WERI-Rb-1 (cell line): ENCODE data around the gene TNFRSF6B.
A peak's percentile ranks its signal among the peaks of the same experiment; 100 is the strongest.
"Not testable (repeated sequence)": the region's sequence is repeated elsewhere in the genome, so short reads cannot be mapped to it uniquely, and the experiment has no call there.

Experiments used
- DNase-seq: peaks from one replicate; pipeline ENCODE4 v3.0.0-alpha.2; 2020
- H3K27ac ChIP-seq: fragments of 250-450 bp; sonication (Bioruptor Pico); 2 replicates; pipeline ENCODE4 v1.5.1; 2020; ENCODE audit warnings: mild to moderate bottlenecking, moderate library complexity
- H3K27me3 ChIP-seq: fragments of 250-450 bp; sonication (Bioruptor Pico); 2 replicates; pipeline ENCODE4 v1.5.1; 2021; ENCODE audit warnings: mild to moderate bottlenecking, low read depth, moderate library complexity; ENCODE audit not compliant: insufficient read depth, severe bottlenecking
- H3K36me3 ChIP-seq: fragments of 250-450 bp; sonication (Bioruptor Pico); 2 replicates; pipeline ENCODE4 v1.5.1; 2020; ENCODE audit warnings: mild to moderate bottlenecking, moderate library complexity
- H3K4me3 ChIP-seq: 2 replicates; pipeline ENCODE4 v1.5.1; 2011; ENCODE audit warnings: low read depth, mild to moderate bottlenecking, control low read depth, low read length
- H3K9me3 ChIP-seq: fragments of 250-450 bp; sonication (Bioruptor Pico); 2 replicates; pipeline ENCODE4 v1.5.1; 2021; ENCODE audit warnings: mild to moderate bottlenecking, moderate library complexity; ENCODE audit not compliant: severe bottlenecking
- TF ChIP-seq, protein P1 (sequence below): IDR thresholded peaks from 2 replicates; pipeline ENCODE4 v1.5.1; 2011; ENCODE audit warnings: low read depth, mild to moderate bottlenecking, control low read depth, inconsistent platforms, low read length

The TNFRSF6B gene, protein sequence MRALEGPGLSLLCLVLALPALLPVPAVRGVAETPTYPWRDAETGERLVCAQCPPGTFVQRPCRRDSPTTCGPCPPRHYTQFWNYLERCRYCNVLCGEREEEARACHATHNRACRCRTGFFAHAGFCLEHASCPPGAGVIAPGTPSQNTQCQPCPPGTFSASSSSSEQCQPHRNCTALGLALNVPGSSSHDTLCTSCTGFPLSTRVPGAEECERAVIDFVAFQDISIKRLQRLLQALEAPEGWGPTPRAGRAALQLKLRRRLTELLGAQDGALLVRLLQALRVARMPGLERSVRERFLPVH

DNA sequence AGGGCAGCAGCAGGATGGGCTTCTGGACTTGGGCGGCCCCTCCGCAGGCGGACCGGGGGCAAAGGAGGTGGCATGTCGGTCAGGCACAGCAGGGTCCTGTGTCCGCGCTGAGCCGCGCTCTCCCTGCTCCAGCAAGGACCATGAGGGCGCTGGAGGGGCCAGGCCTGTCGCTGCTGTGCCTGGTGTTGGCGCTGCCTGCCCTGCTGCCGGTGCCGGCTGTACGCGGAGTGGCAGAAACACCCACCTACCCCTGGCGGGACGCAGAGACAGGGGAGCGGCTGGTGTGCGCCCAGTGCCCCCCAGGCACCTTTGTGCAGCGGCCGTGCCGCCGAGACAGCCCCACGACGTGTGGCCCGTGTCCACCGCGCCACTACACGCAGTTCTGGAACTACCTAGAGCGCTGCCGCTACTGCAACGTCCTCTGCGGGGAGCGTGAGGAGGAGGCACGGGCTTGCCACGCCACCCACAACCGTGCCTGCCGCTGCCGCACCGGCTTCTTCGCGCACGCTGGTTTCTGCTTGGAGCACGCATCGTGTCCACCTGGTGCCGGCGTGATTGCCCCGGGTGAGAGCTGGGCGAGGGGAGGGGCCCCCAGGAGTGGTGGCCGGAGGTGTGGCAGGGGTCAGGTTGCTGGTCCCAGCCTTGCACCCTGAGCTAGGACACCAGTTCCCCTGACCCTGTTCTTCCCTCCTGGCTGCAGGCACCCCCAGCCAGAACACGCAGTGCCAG lies at the start of gene TNFRSF6B:
TNFRSF6B (plus strand) TSS at position 25 of the 729 bp plus-strand sequence; CDS start at position 141, 116 bp downstream.
- peaks cover 40% of the 10 kb centered on the region for H3K36me3 ChIP-seq
- H3K27me3 ChIP-seq = no peaks in the 10 kb centered on the region
- TF ChIP-seq, protein P1, sequence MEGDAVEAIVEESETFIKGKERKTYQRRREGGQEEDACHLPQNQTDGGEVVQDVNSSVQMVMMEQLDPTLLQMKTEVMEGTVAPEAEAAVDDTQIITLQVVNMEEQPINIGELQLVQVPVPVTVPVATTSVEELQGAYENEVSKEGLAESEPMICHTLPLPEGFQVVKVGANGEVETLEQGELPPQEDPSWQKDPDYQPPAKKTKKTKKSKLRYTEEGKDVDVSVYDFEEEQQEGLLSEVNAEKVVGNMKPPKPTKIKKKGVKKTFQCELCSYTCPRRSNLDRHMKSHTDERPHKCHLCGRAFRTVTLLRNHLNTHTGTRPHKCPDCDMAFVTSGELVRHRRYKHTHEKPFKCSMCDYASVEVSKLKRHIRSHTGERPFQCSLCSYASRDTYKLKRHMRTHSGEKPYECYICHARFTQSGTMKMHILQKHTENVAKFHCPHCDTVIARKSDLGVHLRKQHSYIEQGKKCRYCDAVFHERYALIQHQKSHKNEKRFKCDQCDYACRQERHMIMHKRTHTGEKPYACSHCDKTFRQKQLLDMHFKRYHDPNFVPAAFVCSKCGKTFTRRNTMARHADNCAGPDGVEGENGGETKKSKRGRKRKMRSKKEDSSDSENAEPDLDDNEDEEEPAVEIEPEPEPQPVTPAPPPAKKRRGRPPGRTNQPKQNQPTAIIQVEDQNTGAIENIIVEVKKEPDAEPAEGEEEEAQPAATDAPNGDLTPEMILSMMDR = no peak
- no peak for DNase-seq
- no peak within 1 kb of the TSS for H3K4me3 ChIP-seq
- H3K27ac ChIP-seq = no peak within 1 kb of the TSS
- no peaks in the 10 kb centered on the region for H3K9me3 ChIP-seq

DNA sequence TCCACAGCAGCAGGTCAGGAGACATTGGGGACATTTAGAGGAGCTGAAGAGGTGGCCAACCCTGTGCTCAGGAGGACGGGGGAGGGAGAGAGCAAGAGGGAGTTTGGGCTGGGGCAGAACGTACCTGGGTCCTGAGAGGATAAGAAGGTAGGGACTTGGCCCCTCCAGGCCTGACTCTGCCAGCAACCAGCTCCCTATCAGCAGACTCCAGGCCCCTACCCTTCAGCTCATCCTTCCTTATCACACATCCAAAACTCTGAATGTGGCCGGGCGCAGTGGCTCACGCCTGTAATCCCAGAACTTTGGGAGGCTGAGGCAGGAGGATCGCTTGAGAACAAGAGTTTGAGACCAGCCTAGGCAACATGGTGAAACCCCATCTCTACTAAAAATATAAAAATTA lies 48.3 kb upstream of the TNFRSF6B start:
- Histone ChIP-seq H3K27ac (no peak overlapping the region), H3K9me3 (no peaks in the 10 kb centered on the region), H3K27me3 (no peaks in the 10 kb centered on the region), H3K4me3 (no peak overlapping the region), H3K36me3 (peaks cover 34% of the 10 kb centered on the region)
- no peak for DNase-seq
- TF ChIP-seq, protein P1 = no peak

DNA sequence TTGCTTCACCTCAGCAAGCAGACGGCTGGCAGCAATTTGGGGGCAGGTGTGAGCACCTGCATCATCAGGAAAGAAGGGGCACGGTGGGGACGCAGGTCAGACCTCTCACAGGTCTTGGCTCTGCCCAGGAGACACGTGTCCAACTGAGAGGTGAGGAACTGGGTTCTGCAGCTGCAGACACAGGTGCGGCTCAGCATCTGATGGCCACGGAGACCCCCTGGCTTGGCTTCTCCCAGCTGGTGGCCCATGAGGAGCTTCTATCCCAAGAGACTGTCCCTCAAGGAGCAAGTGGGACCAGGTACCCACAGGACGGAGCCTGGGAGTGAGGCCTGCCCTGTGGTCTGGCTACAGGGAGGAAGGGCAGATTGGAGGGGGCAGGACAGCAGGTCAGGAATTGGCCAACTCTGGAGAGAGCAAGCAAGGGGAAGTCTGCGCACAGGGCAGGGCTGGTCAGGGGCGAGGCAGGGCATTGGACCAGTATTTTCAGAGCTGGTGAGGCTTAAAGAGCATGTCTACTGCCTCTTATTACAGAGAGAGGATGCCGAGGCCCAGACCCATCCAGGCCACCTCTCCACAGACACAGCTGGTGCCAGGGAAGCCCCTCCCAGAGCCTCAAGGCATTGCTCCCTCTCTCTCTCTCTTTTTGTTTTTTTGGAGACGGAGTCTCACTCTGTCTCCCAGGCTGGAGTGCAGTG lies 47.4 kb upstream of the TNFRSF6B start:
- no peak for DNase-seq
- TF ChIP-seq, protein P1 = no peak

DNA sequence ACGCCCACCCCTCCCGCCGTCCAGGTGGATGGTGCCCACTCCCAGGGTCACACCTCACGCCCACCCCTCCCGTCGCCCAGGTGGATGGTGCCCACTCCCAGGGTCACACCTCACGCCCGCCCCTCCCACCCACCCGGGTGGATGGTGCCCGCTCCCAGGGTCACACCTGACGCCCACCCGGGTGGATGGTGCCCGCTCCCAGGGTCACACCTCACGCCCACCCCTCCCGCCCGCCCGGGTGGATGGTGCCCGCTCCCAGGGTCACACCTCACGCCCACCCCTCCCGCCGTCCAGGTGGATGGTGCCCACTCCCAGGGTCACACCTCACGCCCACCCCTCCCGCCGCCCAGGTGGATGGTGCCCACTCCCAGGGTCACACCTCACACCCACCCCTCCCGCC lies 46.0 kb upstream of the TNFRSF6B start:
- H3K27me3 ChIP-seq, H3K9me3 ChIP-seq, H3K4me3 ChIP-seq, H3K27ac ChIP-seq, DNase-seq: not testable (repeated sequence)
- H3K36me3 ChIP-seq = peaks cover 34% of the 10 kb centered on the region

More for the DNA sequence above, 47.4 kb upstream of the TNFRSF6B start:
- Histone ChIP-seq H3K4me3 (no peak overlapping the region), H3K36me3 (peaks cover 34% of the 10 kb centered on the region), H3K9me3 (no peaks in the 10 kb centered on the region), H3K27ac (no peak overlapping the region), H3K27me3 (no peaks in the 10 kb centered on the region)

DNA sequence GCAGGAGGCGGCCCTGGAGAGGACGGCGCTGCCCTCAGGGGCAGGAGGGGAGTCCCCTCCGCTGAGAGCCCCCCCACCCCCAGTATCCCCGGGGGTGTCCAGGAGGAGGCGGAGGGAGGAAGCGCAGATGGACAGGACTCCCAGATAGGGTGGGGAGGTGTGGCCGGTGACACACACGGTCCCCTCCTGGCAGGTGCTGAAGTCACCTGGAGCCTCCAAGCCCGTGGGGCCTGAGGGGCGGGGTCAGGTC lies 44.6 kb upstream of the TNFRSF6B start:
- TF ChIP-seq, protein P1 = no peak
- H3K9me3 ChIP-seq = no peaks in the 10 kb centered on the region
- H3K36me3 ChIP-seq = peaks cover 34% of the 10 kb centered on the region
- H3K4me3 ChIP-seq = peak overlapping the region; percentile 94
- no peak for DNase-seq
- no peaks in the 10 kb centered on the region for H3K27me3 ChIP-seq
- peak overlapping the region; percentile 99 for H3K27ac ChIP-seq
